ENCODE data around the gene TMF1.

TMF1 gene

DNA sequence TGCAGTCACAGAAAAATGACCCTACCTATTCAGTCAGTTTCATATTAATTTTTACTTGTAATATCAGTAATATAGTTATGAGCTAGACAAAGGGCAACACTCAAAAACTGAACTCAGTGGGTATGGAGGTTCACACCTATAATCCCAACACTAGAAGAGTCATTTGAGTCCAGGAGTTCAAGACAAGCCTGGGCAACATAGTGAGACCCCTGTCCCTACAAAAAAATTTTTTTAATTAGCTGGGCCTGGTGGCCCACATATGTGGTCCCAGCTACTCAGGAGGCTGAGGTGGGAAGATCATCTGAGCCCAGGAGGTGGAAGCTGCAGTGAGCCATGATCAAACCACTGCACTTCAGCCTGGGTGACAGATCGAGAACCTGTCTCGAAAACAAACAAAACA is 3.1 kb downstream of the TMF1 start:
- no peak for ATAC-seq
- TF ChIP-seq ESRRG (CRISPR knock-in tag; IDR thresholded peaks at IDR 0.05): no peak
- no peak for TF ChIP-seq ARNTL (CRISPR knock-in tag; IDR thresholded peaks at IDR 0.05; ENCODE audit: borderline replicate concordance, low read depth)
- no peak for TF ChIP-seq RARB (CRISPR knock-in tag; IDR thresholded peaks at IDR 0.05)
- TF ChIP-seq ZNF565 (CRISPR knock-in tag; conservative IDR thresholded peaks at IDR 0.05; ENCODE audit: low read depth): no peak
- TF ChIP-seq ISL1 (CRISPR knock-in tag; IDR thresholded peaks at IDR 0.05): no peak
- TF ChIP-seq CSDC2 (CRISPR knock-in tag; IDR thresholded peaks at IDR 0.05): no peak
- TF ChIP-seq PPARA (CRISPR knock-in tag; IDR thresholded peaks at IDR 0.05; ENCODE audit: borderline replicate concordance): no peak
- no peak for TF ChIP-seq ZNF8 (CRISPR knock-in tag; IDR thresholded peaks at IDR 0.05)
- no peak for TF ChIP-seq ZC3H10 (CRISPR knock-in tag; IDR thresholded peaks at IDR 0.05)
- TF ChIP-seq, protein P1, sequence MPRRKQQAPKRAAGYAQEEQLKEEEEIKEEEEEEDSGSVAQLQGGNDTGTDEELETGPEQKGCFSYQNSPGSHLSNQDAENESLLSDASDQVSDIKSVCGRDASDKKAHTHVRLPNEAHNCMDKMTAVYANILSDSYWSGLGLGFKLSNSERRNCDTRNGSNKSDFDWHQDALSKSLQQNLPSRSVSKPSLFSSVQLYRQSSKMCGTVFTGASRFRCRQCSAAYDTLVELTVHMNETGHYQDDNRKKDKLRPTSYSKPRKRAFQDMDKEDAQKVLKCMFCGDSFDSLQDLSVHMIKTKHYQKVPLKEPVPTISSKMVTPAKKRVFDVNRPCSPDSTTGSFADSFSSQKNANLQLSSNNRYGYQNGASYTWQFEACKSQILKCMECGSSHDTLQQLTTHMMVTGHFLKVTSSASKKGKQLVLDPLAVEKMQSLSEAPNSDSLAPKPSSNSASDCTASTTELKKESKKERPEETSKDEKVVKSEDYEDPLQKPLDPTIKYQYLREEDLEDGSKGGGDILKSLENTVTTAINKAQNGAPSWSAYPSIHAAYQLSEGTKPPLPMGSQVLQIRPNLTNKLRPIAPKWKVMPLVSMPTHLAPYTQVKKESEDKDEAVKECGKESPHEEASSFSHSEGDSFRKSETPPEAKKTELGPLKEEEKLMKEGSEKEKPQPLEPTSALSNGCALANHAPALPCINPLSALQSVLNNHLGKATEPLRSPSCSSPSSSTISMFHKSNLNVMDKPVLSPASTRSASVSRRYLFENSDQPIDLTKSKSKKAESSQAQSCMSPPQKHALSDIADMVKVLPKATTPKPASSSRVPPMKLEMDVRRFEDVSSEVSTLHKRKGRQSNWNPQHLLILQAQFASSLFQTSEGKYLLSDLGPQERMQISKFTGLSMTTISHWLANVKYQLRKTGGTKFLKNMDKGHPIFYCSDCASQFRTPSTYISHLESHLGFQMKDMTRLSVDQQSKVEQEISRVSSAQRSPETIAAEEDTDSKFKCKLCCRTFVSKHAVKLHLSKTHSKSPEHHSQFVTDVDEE (CRISPR knock-in tag; IDR thresholded peaks at IDR 0.05): no peak
- TF ChIP-seq, protein P2, sequence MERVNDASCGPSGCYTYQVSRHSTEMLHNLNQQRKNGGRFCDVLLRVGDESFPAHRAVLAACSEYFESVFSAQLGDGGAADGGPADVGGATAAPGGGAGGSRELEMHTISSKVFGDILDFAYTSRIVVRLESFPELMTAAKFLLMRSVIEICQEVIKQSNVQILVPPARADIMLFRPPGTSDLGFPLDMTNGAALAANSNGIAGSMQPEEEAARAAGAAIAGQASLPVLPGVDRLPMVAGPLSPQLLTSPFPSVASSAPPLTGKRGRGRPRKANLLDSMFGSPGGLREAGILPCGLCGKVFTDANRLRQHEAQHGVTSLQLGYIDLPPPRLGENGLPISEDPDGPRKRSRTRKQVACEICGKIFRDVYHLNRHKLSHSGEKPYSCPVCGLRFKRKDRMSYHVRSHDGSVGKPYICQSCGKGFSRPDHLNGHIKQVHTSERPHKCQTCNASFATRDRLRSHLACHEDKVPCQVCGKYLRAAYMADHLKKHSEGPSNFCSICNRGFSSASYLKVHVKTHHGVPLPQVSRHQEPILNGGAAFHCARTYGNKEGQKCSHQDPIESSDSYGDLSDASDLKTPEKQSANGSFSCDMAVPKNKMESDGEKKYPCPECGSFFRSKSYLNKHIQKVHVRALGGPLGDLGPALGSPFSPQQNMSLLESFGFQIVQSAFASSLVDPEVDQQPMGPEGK (CRISPR knock-in tag; IDR thresholded peaks at IDR 0.05; ENCODE audit: borderline replicate concordance): no peak
- TF ChIP-seq, protein P3, sequence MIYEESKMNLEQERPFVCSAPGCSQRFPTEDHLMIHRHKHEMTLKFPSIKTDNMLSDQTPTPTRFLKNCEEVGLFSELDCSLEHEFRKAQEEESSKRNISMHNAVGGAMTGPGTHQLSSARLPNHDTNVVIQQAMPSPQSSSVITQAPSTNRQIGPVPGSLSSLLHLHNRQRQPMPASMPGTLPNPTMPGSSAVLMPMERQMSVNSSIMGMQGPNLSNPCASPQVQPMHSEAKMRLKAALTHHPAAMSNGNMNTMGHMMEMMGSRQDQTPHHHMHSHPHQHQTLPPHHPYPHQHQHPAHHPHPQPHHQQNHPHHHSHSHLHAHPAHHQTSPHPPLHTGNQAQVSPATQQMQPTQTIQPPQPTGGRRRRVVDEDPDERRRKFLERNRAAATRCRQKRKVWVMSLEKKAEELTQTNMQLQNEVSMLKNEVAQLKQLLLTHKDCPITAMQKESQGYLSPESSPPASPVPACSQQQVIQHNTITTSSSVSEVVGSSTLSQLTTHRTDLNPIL (CRISPR knock-in tag; IDR thresholded peaks at IDR 0.05; ENCODE audit: low read depth): no peak
- TF ChIP-seq OSR1 (CRISPR knock-in tag; IDR thresholded peaks at IDR 0.05): no peak
- TF ChIP-seq, protein P4, sequence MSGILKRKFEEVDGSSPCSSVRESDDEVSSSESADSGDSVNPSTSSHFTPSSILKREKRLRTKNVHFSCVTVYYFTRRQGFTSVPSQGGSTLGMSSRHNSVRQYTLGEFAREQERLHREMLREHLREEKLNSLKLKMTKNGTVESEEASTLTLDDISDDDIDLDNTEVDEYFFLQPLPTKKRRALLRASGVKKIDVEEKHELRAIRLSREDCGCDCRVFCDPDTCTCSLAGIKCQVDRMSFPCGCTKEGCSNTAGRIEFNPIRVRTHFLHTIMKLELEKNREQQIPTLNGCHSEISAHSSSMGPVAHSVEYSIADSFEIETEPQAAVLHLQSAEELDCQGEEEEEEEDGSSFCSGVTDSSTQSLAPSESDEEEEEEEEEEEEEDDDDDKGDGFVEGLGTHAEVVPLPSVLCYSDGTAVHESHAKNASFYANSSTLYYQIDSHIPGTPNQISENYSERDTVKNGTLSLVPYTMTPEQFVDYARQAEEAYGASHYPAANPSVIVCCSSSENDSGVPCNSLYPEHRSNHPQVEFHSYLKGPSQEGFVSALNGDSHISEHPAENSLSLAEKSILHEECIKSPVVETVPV (CRISPR knock-in tag; IDR thresholded peaks at IDR 0.05): no peak
- TF ChIP-seq TCF4 (CRISPR knock-in tag; IDR thresholded peaks at IDR 0.05; ENCODE audit: borderline replicate concordance): no peak
- no peak for TF ChIP-seq SNAI2 (CRISPR knock-in tag; IDR thresholded peaks at IDR 0.05)
- TF ChIP-seq GLIS3 (CRISPR knock-in tag; IDR thresholded peaks at IDR 0.05): no peak
- no peak for TF ChIP-seq ZFP3 (CRISPR knock-in tag; IDR thresholded peaks at IDR 0.05)
- TF ChIP-seq TOX (CRISPR knock-in tag; IDR thresholded peaks at IDR 0.05; ENCODE audit: borderline replicate concordance): no peak

DNA sequence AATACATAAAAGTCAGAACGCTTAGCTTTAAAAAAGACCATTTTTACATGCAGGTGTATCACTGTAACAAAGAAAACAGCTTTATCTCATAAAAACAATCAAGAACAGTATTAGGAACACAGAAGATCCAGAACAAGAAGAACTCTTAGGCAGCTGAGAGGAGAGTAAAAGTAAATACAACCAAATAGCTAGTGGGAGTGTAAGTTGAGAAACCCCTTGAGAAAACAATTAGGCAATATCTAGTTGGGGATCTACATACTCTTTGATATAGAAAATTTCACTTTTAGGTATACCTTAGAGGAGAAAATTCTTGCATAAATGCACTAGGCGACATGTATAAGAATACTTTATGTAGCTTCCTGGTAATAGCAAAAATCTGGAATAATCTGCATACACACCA is 7.5 kb downstream of the TMF1 start:
- no peak for TF ChIP-seq ESRRG (CRISPR knock-in tag; IDR thresholded peaks at IDR 0.05)
- TF ChIP-seq GLIS3 (CRISPR knock-in tag; IDR thresholded peaks at IDR 0.05): no peak
- no peak for TF ChIP-seq ARNTL (CRISPR knock-in tag; IDR thresholded peaks at IDR 0.05; ENCODE audit: borderline replicate concordance, low read depth)
- TF ChIP-seq, protein P4 (CRISPR knock-in tag; IDR thresholded peaks at IDR 0.05): no peak
- no peak for ATAC-seq

DNA sequence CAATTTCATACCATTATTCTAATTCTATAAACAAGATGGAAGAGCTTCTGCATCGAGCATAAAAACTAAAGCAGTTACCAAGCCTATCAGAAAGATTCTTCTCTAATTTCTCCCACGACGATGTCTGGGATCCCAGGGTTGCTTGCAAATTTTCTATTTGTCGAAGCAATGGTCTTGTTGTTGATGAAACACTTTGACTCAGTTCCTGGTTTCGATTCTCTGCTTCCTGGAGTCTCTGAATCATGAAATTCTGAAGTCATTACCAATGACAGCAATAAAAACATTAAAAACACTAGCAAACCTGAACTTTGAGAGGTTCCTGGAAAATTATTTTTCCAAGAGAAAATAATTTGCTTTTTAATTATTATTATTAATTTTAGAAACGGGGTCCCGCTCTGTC is 18.7 kb downstream of the TMF1 start:
- no peak for ATAC-seq
- TF ChIP-seq ZNF8 (CRISPR knock-in tag; IDR thresholded peaks at IDR 0.05) (no peak), TOX (CRISPR knock-in tag; IDR thresholded peaks at IDR 0.05; ENCODE audit: borderline replicate concordance) (no peak), BACH2 (CRISPR knock-in tag; IDR thresholded peaks at IDR 0.05; ENCODE audit: borderline replicate concordance) (no peak), SNAI2 (CRISPR knock-in tag; IDR thresholded peaks at IDR 0.05) (no peak), GLIS3 (CRISPR knock-in tag; IDR thresholded peaks at IDR 0.05) (no peak), OSR1 (CRISPR knock-in tag; IDR thresholded peaks at IDR 0.05) (no peak), TCF4 (CRISPR knock-in tag; IDR thresholded peaks at IDR 0.05; ENCODE audit: borderline replicate concordance) (no peak)
- TF ChIP-seq, protein P1 (CRISPR knock-in tag; IDR thresholded peaks at IDR 0.05): no peak
- TF ChIP-seq, protein P3 (CRISPR knock-in tag; IDR thresholded peaks at IDR 0.05; ENCODE audit: low read depth): no peak
- TF ChIP-seq, protein P2 (CRISPR knock-in tag; IDR thresholded peaks at IDR 0.05; ENCODE audit: borderline replicate concordance): no peak

Data from SK-N-SH treated with all-trans-retinoic acid at 6 μM for 48 hours (cell line).